Measurements from ENCODE around the gene RBM12.

RBM12 gene

GRCh38 chr20:35619196-35620095 is 45.3 kb downstream of the RBM12 start:
- DNase-seq: peak; percentile 84 to 85

GRCh38 chr20:35618263-35619131 is 46.2 kb downstream of the RBM12 start:
- DNase-seq: peak; percentile 21 to 25

GRCh38 chr20:35617397-35618262 is 47.1 kb downstream of the RBM12 start:
- peak; percentile 67 to 77 for DNase-seq

GRCh38 chr20:35616465-35617396 is 48.0 kb downstream of the RBM12 start:
- peak; percentile 69 to 80 for DNase-seq

- peak; percentile 99 to 100 for DNase-seq
Measured at GRCh38 chr20:35615667-35616464, 48.8 kb downstream of the RBM12 start, which contains the start of gene SPAG4. SPAG4 (plus strand) TSS chr20:35615829; CDS start chr20:35616004, 175 bp downstream.

- no peak for DNase-seq
Measured at GRCh38 chr20:35611482-35611881, 53.2 kb downstream of the RBM12 start.

- DNase-seq: no peak
Measured at GRCh38 chr20:35610833-35611427, 53.8 kb downstream of the RBM12 start.

GRCh38 chr20:35607003-35607735 is 57.5 kb downstream of the RBM12 start:
- no peak for DNase-seq

- DNase-seq: no peak
Measured at GRCh38 chr20:35606127-35606526, 58.6 kb downstream of the RBM12 start.

GRCh38 chr20:35604449-35604747 is 60.3 kb downstream of the RBM12 start:
- peak; percentile 33 to 37 for DNase-seq

- no peak for DNase-seq
Measured at GRCh38 chr20:35603695-35604448, 60.8 kb downstream of the RBM12 start.

GRCh38 chr20:35602851-35603495 is 61.7 kb downstream of the RBM12 start:
- DNase-seq: no peak

- no peak for DNase-seq
Measured at GRCh38 chr20:35601990-35602389, 62.7 kb downstream of the RBM12 start.

GRCh38 chr20:35600993-35601973 is 63.4 kb downstream of the RBM12 start:
- peak; percentile 75 to 84 for DNase-seq

- no peak for DNase-seq
Measured at GRCh38 chr20:35600176-35600992, 64.3 kb downstream of the RBM12 start.

GRCh38 chr20:35599776-35600120 is 65.0 kb downstream of the RBM12 start:
- DNase-seq: no peak

Data from NCI-H1930 (cell line).